ENCODE data around the gene PTPN12.

- TF ChIP-seq GATA2 (IDR thresholded peaks at IDR 0.05; ENCODE audit: low read depth, low read length) = no peak
- TF ChIP-seq GATA3 (IDR thresholded peaks at IDR 0.05; ENCODE audit: low read depth, low read length) = no peak
Measured at GRCh38 chr7:77655836-77656455, 118.9 kb downstream of the PTPN12 start.

Measured in SH-SY5Y (cell line).